Measurements from ENCODE around the gene AHCY.
A peak's percentile ranks its signal among the peaks of the same experiment; 100 is the strongest.
"Not testable (repeated sequence)": the region's sequence is repeated elsewhere in the genome, so short reads cannot be mapped to it uniquely, and the experiment has no call there.

Gene AHCY

GRCh38 chr20:34296468-34296867 is 6.7 kb downstream of the AHCY start:
- DNase-seq: no peak

- no peak for DNase-seq
Observed at GRCh38 chr20:34295284-34295683, 7.9 kb downstream of the AHCY start.

DNA sequence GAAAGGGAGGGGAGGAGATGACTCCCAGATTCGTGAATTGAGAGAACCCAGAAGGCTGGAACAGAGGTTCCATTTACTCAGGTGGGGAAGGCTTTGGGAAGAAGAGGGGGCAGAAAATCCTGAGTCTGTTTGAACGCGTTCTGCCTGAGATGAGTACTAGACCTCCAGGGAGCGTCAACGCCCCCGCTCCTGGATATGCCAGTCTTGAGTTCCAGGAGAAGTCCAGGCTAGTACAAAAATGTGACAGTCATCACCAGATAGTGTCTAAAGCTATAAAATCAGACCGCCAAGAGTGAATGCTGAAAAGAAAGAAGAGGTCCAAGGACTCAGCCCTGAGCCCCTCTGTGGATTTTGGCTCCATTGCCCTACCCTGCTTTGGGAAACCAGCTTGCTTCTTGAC is 8.6 kb downstream of the AHCY start:
- DNase-seq: no peak

GRCh38 chr20:34293589-34293988 is 9.6 kb downstream of the AHCY start:
- DNase-seq: no peak

GRCh38 chr20:34293119-34293518 is 10.0 kb downstream of the AHCY start:
- no peak for DNase-seq

DNA sequence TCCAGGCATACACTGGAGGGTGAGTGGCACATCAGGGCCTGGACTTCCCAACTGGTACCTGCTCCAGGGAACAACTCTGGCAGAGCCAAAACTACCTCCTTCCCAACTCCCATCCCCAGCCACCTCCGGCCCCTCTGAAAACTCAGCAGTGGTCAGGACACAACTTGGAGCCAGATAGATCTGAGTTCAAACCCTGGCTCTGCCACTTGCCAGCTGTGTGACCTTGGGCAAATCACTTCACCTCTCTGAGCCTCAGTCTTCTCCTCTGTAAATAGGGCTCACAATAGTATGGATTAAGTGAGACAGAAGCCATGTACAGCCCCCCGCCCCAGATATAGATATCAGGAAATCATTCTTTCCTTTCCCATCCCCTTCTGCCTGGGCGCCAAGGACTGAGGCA is 10.7 kb downstream of the AHCY start:
- DNase-seq: no peak

DNA sequence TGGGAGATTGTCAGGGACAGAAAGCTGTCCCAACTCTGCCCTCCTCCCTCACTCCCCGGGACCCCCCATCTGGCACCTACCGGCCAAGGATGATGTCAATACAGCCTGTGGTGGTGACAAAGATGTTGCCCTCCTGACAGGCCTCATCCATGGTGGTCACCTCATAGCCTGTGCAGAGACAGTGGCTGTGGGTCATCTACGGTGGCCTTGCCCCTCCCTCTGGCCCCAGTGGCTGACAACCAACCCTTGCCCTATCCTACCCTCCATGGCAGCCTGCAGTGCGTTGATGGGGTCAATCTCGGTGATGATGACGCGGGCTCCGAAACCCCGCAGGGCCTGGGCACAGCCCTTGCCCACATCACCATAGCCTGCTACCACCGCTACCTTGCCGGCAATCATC is 12.7 kb downstream of the AHCY start:
- DNase-seq: no peak

GRCh38 chr20:34287500-34287899 is 15.7 kb downstream of the AHCY start:
- not testable (repeated sequence) for DNase-seq

DNA sequence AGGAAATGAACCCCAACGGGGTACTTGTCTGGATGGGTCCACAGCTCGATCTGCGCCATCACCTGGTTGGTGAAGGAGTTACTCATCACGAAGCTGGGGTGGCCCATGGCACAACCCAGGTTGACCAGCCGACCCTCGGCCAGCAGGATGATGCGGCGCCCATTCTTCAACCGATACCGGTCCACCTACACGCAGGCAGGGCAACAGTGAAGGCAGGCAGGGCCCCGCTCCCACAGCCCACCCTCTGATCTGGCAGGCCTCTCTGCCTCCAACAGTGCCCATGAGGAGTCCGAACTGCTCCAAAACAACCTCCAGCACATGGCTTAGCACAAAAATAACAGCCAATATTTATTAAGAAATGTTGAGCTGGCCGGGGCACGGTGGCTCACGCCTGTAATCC is 17.7 kb downstream of the AHCY start:
- DNase-seq: no peak

- DNase-seq: no peak
Observed at GRCh38 chr20:34283844-34284243, 19.3 kb downstream of the AHCY start.

DNA sequence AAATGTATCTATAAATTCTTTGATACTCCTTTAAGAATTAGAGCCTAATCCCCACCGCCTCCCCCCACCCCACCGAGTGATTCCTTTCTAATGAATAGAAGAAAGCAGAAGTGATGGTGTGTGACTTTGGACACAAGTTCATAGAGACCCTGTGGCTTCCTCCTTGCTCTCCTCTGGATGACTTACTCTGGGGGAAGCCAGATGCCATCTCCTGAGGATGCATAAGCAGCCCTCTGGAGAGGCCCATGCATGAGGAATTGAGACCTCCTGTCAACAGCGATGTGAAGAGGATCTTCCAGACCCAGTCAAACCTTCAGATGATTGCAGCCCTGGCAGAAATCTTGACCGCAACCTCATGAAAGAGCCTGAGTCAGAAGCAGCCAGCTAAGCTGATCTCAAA is 21.1 kb downstream of the AHCY start:
- DNase-seq: no peak

DNA sequence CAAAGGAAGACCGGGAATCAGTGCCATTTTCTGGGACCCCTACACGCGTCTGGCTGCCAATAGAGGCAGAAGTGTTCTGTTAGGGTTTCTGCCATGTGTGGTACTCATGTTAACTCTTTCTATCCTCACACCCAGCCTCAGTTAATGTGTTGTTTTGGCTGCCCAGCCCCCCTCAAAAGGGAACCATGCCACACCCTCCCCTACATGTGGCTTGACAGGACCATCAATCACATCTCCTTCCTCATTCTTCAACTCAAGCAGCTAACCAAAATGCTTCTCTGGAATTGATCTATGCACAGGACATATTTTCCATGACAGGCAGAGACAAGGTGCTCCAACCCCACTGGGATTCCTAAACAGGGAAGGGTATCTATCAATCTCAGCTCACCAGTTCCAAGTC is 22.0 kb downstream of the AHCY start:
- DNase-seq: no peak

- DNase-seq: no peak
Observed at GRCh38 chr20:34274694-34275093, 28.5 kb downstream of the AHCY start.

DNA sequence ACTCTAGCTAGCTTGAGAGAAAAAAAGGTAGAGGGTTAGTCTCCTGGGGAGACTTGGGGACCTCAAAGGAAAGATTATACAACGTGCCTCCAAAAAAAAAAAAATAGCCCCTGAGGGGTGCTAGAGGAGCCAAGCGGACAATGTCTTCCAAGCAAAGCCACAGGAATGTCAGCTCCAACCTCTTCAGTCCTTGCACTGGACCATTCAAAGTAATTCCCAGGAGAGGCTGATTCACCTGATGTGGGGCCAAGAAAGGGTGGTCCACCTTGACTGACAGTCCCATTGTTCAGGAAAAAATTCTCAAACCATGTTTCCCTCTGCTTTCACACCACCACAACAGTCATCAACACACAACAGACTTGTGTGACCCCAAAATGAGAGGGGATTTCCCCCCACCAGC is 31.2 kb downstream of the AHCY start:
- peak; percentile 85 for DNase-seq

- DNase-seq: no peak
Observed at GRCh38 chr20:34269996-34270627, 33.0 kb downstream of the AHCY start.

DNA sequence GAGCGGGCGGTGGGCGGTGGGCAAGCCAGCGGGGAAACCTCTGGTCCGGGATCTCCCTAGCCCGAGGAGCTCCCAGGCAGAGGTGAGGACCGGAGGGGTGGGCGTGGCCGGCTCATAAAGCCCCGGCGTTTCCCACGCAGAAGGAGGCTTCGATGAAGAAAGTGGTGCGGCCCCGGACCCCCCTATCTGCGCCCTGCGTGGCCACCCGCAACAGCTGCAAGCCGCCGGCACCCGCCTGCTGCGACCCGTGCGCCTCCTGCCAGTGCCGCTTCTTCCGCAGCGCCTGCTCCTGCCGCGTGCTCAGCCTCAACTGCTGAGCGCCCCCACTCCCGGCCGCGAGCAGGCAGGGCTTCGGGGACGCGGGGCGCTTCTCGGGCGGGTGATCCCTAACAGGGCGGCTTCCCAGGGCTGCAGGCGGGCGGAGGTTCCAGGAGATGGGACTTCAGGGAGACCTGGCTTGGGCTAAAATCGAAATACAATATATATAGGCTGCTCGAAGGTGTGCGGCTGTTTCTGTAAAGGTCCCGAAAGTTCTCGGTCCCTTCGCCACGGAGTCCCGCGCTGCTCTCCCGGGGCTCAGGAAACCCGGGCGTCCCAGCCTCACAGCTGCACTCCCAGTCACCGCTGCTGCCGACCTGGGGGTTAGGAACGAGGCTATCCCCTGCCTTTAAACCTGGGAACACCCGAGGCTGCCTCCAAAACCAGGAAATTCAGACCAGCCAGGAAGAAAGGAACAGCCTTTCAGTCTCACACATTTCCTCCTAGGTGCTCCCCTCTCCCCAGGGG is 34.1 kb downstream of the AHCY start:
- DNase-seq: no peak

GRCh38 chr20:34268145-34268544 is 35.0 kb downstream of the AHCY start:
- DNase-seq: no peak

- DNase-seq: no peak
Observed at GRCh38 chr20:34264141-34264540, 39.0 kb downstream of the AHCY start.

DNA sequence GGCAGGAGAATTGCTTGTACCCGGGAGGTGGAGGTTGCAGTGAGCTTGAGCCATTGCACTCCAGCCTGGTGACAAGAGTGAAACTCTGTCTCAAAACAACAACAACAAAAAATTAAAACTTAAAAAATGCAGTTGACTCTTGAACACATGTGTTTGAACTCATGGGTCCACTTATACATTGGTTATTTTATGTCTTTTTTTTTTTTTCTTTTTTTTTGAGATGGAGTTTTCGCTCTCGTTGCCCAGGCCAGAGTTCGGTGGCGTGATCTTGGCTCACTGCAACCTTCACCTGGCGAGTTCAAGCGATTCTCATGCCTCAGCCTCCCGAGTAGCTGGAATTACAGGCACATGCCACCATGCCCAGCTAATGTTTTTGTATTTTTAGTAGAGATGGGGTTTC is 39.7 kb downstream of the AHCY start:
- not testable (repeated sequence) for DNase-seq

GRCh38 chr20:34262488-34263288 is 40.5 kb downstream of the AHCY start:
- no peak for DNase-seq

DNA sequence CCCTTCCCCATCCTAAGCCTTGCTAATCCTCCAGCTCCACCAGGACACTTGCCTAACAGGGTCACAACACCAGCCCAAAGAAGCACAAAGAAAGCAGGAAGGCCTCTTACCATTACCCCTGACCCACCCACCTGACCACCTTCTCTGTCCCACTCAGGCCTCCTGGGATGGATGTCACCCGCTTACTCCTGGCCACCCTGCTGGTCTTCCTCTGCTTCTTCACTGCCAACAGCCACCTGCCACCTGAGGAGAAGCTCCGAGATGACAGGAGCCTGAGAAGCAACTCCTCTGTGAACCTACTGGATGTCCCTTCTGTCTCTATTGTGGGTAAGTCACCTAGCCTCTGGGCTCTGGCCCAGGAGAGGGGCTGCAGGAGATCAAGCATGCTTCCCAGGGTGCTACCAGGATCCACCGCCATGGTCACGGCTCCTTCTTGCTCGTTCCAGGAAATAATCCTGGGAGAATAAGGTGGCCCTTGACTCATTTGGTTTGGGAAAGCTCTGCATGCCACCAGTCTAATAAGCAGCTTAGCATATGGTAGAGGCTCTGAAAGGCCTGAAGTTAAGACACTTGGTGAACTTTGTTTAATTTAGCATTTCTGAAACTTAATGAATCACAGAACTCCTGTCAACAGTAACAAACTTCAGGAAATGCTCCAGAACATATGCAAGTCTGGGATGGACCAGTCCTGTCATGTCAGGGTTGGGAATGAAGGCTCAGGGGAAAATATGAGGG is 42.8 kb downstream of the AHCY start:
- DNase-seq: peak; percentile 6

DNA sequence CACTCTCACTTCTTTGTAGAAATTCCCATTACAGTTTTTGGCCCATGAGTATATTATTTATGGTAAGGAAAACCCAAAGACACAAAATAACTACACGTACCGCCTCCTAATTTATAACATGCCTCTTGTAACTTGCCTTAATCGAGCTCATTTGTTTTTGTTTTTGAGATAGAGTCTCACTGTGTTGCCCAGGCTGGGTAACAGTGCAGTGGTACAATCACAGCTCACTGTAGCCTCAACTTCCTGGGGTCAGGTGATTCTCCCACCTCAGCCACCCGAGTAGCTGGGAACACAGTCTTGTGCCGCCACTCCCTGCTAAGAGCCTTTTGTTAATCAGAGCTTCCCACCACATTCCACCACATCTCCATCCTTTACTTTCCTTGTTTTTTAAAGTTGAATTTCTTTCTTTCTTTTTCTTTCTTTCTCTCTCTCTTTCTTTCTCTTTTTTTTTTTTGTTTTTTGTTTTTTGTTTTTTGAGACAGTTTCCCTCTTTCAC is 46.5 kb downstream of the AHCY start:
- no peak for DNase-seq

GRCh38 chr20:34254979-34255378 is 48.2 kb downstream of the AHCY start:
- DNase-seq: no peak

Data from fibroblast of skin of back (primary cell).